Parathyroid adenoma (tissue), 2 donors: ENCODE results near the gene MUC4.

Source experiments
- H2AFZ ChIP-seq: fragments of 300-600 bp; sonication (generic); one replicate; pipeline ENCODE4 v1.7.0; 2017; ENCODE audit warnings: antibody characterized with exemption, mild to moderate bottlenecking
- H3K27ac ChIP-seq: fragments of 300-600 bp; sonication (generic); one replicate; pipeline ENCODE4 v1.7.0; 2017
- H3K27me3 ChIP-seq: fragments of 300-600 bp; sonication (generic); one replicate; pipeline ENCODE4 v1.7.0; 2017; ENCODE audit warnings: low read length; ENCODE audit not compliant: control insufficient read depth, insufficient read depth
- H3K36me3 ChIP-seq: fragments of 300-600 bp; sonication (generic); one replicate; pipeline ENCODE4 v1.7.0; 2017; ENCODE audit warnings: low read length; ENCODE audit not compliant: control insufficient read depth, insufficient read depth
- H3K4me1 ChIP-seq: fragments of 300-600 bp; sonication (generic); one replicate; pipeline ENCODE4 v1.7.0; 2017; ENCODE audit warnings: control low read depth
- H3K4me2 ChIP-seq: fragments of 300-600 bp; sonication (generic); one replicate; pipeline ENCODE4 v1.7.0; 2017; ENCODE audit warnings: low read length
- H3K4me3 ChIP-seq: fragments of 300-600 bp; sonication (generic); one replicate; pipeline ENCODE4 v1.7.0; 2017; ENCODE audit warnings: low read depth, low read length
- H3K79me2 ChIP-seq: fragments of 300-600 bp; sonication (generic); one replicate; pipeline ENCODE4 v1.7.0; 2017; ENCODE audit warnings: control low read depth
- H3K9ac ChIP-seq: fragments of 300-600 bp; sonication (generic); one replicate; pipeline ENCODE4 v1.7.0; 2017; ENCODE audit warnings: mild to moderate bottlenecking
- H3K9me3 ChIP-seq: fragments of 300-600 bp; sonication (generic); one replicate; pipeline ENCODE4 v1.7.0; 2017; ENCODE audit warnings: low read length; ENCODE audit not compliant: control insufficient read depth
- TF ChIP-seq, protein P1 (sequence below): fragments of 300-600 bp; sonication (generic); IDR thresholded peaks from one replicate; pipeline ENCODE4 v1.7.0; 2017; ENCODE audit warnings: antibody characterized with exemption, mild to moderate bottlenecking
- donor health status: primary hyperparathyroidism.

The MUC4 gene

GRCh38 chr3:195812366-195812765 lies 637 bp upstream of the MUC4 start:
- TF ChIP-seq, protein P1, sequence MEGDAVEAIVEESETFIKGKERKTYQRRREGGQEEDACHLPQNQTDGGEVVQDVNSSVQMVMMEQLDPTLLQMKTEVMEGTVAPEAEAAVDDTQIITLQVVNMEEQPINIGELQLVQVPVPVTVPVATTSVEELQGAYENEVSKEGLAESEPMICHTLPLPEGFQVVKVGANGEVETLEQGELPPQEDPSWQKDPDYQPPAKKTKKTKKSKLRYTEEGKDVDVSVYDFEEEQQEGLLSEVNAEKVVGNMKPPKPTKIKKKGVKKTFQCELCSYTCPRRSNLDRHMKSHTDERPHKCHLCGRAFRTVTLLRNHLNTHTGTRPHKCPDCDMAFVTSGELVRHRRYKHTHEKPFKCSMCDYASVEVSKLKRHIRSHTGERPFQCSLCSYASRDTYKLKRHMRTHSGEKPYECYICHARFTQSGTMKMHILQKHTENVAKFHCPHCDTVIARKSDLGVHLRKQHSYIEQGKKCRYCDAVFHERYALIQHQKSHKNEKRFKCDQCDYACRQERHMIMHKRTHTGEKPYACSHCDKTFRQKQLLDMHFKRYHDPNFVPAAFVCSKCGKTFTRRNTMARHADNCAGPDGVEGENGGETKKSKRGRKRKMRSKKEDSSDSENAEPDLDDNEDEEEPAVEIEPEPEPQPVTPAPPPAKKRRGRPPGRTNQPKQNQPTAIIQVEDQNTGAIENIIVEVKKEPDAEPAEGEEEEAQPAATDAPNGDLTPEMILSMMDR: no peak

DNA sequence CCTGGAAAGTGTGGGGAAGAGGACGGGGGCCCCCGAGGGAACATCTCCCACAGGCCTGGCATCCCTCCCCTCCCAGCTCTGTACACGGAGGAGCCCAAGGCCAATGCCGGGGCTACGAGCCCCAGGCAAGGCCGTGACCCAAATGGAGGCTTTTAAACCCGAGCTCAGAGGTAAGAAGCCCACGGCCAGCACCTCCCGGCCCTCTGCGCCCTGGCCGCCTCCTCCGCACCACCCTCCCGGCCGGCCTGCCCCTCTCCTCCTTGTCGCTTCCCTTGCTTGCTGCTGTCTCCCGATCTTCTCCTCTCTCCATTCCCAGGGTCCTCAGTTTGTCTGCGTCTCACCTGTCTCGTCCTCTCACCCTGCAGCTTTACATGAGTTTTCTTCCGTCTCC lies 1.3 kb downstream of the MUC4 start:
- H2AFZ ChIP-seq: no peak overlapping the region
- H3K79me2 ChIP-seq: no peaks in the 10 kb centered on the region
- H3K4me3 ChIP-seq: no peak overlapping the region
- no peaks in the 10 kb centered on the region for H3K36me3 ChIP-seq
- H3K9me3 ChIP-seq: no peaks in the 10 kb centered on the region
- TF ChIP-seq, protein P1: no peak
- no peak overlapping the region for H3K9ac ChIP-seq
- H3K4me2 ChIP-seq: no peak overlapping the region
- no peak overlapping the region for H3K27ac ChIP-seq
- H3K27me3 ChIP-seq: no peaks in the 10 kb centered on the region
- no peaks in the 10 kb centered on the region for H3K4me1 ChIP-seq

More at GRCh38 chr3:195812366-195812765, 637 bp upstream of the MUC4 start:
- Histone ChIP-seq H3K9ac (no peak overlapping the region), H3K4me2 (no peak overlapping the region), H3K36me3 (no peaks in the 10 kb centered on the region), H3K4me1 (no peaks in the 10 kb centered on the region), H3K27ac (no peak overlapping the region), H3K4me3 (no peak overlapping the region), H2AFZ (no peak overlapping the region), H3K27me3 (no peaks in the 10 kb centered on the region), H3K79me2 (no peaks in the 10 kb centered on the region), H3K9me3 (no peaks in the 10 kb centered on the region)

DNA sequence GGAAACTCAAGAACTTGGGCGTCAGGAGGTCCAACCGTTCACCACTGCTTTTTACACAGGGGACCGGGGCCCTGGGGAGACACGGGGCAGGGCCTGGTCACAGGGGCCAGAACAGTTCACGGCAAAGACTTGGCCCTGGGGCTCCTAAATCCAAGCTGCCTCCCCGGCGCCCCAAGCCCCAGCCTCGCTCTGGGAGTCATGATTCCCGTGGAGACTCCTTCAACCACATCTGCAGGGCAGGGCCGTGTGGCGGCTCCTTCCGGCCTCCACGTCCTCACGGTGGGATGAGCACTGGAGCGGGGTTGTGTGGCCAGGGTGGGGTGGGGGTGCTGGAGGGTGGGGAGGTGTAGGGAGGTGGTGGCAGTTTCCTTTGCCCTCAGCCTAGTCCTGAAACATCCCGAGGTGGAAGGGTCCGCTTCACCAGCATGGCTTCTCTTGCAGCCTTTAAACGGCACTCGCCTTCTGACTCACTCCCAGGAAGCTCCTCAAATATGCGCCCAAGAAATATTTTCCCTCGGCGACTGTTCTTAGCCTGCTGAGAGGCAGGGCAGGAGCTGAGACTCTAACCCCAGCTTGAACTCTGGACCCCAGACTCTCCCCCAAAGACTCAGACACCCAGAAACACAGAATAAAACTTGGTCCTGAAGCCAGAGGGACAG lies 1.8 kb downstream of the MUC4 start:
- Histone ChIP-seq H3K36me3 (no peaks in the 10 kb centered on the region), H3K27ac (no peak overlapping the region), H2AFZ (no peak overlapping the region), H3K4me1 (no peaks in the 10 kb centered on the region), H3K4me3 (no peak overlapping the region), H3K27me3 (no peaks in the 10 kb centered on the region), H3K9me3 (no peaks in the 10 kb centered on the region), H3K4me2 (no peak overlapping the region), H3K79me2 (no peaks in the 10 kb centered on the region), H3K9ac (no peak overlapping the region)
- TF ChIP-seq, protein P1: no peak

- H2AFZ ChIP-seq: no peak overlapping the region
- H3K4me2 ChIP-seq: no peak overlapping the region
- no peaks in the 10 kb centered on the region for H3K36me3 ChIP-seq
- TF ChIP-seq, protein P1: no peak
- H3K79me2 ChIP-seq: no peaks in the 10 kb centered on the region
- H3K9ac ChIP-seq: no peak overlapping the region
- H3K4me1 ChIP-seq: no peaks in the 10 kb centered on the region
- H3K4me3 ChIP-seq: no peak overlapping the region
- no peaks in the 10 kb centered on the region for H3K9me3 ChIP-seq
- H3K27ac ChIP-seq: no peak overlapping the region
- no peaks in the 10 kb centered on the region for H3K27me3 ChIP-seq
These were observed 2.4 kb downstream of the MUC4 start for GRCh38 chr3:195809291-195809785.

GRCh38 chr3:195808741-195809290 lies 2.9 kb downstream of the MUC4 start:
- Histone ChIP-seq H3K27ac (no peak overlapping the region), H3K9ac (no peak overlapping the region), H3K27me3 (no peaks in the 10 kb centered on the region), H3K9me3 (no peaks in the 10 kb centered on the region), H3K4me3 (no peak overlapping the region), H2AFZ (no peak overlapping the region), H3K36me3 (no peaks in the 10 kb centered on the region), H3K4me2 (no peak overlapping the region), H3K79me2 (no peaks in the 10 kb centered on the region), H3K4me1 (no peaks in the 10 kb centered on the region)
- TF ChIP-seq, protein P1: no peak
